ENCODE data around the gene RAD17.
"Not testable (repeated sequence)": the region's sequence is repeated elsewhere in the genome, so short reads cannot be mapped to it uniquely, and the experiment has no call there.

- TF ChIP-seq EZH2 (IDR thresholded peaks at IDR 0.05; ENCODE audit: insufficient read depth, poor library complexity, severe bottlenecking); EZH2phosphoT487 (IDR thresholded peaks at IDR 0.05; ENCODE audit: insufficient read depth, low read depth): not testable (repeated sequence)
Measured at GRCh38 chr5:69370335-69370734, 717 bp downstream of the RAD17 start.

All from GM23248 (cell line).